Left renal pelvis (tissue), 4 donors: Measurements from ENCODE around the gene HIBCH. TPM values are rescaled to one million over a fixed set of nuclear protein-coding genes. Genes with fewer than 3 reads are reported as not detected.
"Not testable (repeated sequence)": the region's sequence is repeated elsewhere in the genome, so short reads cannot be mapped to it uniquely, and the experiment has no call there.

Source experiments
- DNase-seq, 4 donors: peaks; one replicate each; pipeline ENCODE4 v3.0.0-alpha.2; 2013; ENCODE audit warnings: low read depth in 4 of 4, low spot score in 3 of 4
- polyA plus RNA-seq, 4 donors: library from polyadenylated mRNA; unstranded; fragments of 120-200 nt; gene quantifications; one replicate each; pipeline ENCODE4 v1.2.1, GENCODE V29; 2013; ENCODE audit not compliant: insufficient read length in 4 of 4

HIBCH gene
- polyA plus RNA-seq, 4 donors = 56.1 to 101 (median 83.5) TPM

- no peak for DNase-seq
Measured at GRCh38 chr2:190165491-190165890, 154.1 kb downstream of the HIBCH start.

- no peak for DNase-seq
Measured at GRCh38 chr2:190162851-190163250, 156.8 kb downstream of the HIBCH start.

GRCh38 chr2:190159453-190159852 is 160.2 kb downstream of the HIBCH start:
- no peak for DNase-seq

GRCh38 chr2:190158798-190159434 is 160.7 kb downstream of the HIBCH start:
- no peak for DNase-seq

- not testable (repeated sequence) for DNase-seq
Measured at GRCh38 chr2:190157613-190158528, 161.8 kb downstream of the HIBCH start.

- no peak for DNase-seq
Measured at GRCh38 chr2:190156530-190157212, 163.0 kb downstream of the HIBCH start.

Other genes with a start within 250 kb of the HIBCH start
- gene INPP1, start 23.8 kb upstream of the HIBCH start, polyA plus RNA-seq = 10 to 100 TPM; 13.4 to 23.6 (median 16.0) TPM
- 10 to 100 TPM in 3 of 4 donors, 1 to 10 TPM in 1; 8.1 to 16.7 (median 15.5) TPM for gene MFSD6, start 88.5 kb upstream of the HIBCH start, polyA plus RNA-seq
- 10 to 100 TPM; 10.7 to 14.4 (median 13.0) TPM for gene NEMP2, start 214.9 kb upstream of the HIBCH start, polyA plus RNA-seq